Thyroid gland (tissue), 4 donors: ENCODE measurements around the gene ALDH3B2. TPM values are rescaled to one million over a fixed set of nuclear protein-coding genes. Genes with fewer than 3 reads are reported as not detected.
"Not testable (repeated sequence)": the region's sequence is repeated elsewhere in the genome, so short reads cannot be mapped to it uniquely, and the experiment has no call there.

Source experiments
- DNase-seq, 2 donors: peaks; one replicate each; pipeline ENCODE4 v3.0.0-alpha.2; 2019
- H3K27ac ChIP-seq, 3 donors: fragments of 200-600 bp; sonication (generic); 1 replicate in 2 of 3; 2 replicates in 1 of 3; pipeline ENCODE4 v1.5.1; 2016 to 2019; ENCODE audit warnings: mild to moderate bottlenecking in 1 of 3, moderate library complexity in 1 of 3
- H3K27me3 ChIP-seq: fragments of 200-600 bp; sonication (generic); one replicate; pipeline ENCODE4 v1.5.1; 2019
- H3K36me3 ChIP-seq, 2 donors: fragments of 200-600 bp; sonication (generic); one replicate each; pipeline ENCODE4 v1.5.1; 2016 to 2019
- H3K4me1 ChIP-seq, 2 donors: fragments of 200-600 bp; sonication (generic); one replicate each; pipeline ENCODE4 v1.5.1; 2017 to 2019
- H3K4me3 ChIP-seq, 3 donors: fragments of 200-600 bp; sonication (generic); replicated peaks in 1 of 3; 1 replicate in 2 of 3; 2 replicates in 1 of 3; pipeline ENCODE4 v1.5.1; 2016; ENCODE audit warnings: mild to moderate bottlenecking in 1 of 3
- H3K9me3 ChIP-seq: fragments of 200-600 bp; sonication (generic); one replicate; pipeline ENCODE4 v1.5.1; 2017
- POLR2A ChIP-seq, 2 donors: fragments of 450-650 bp; IDR thresholded peaks; one replicate each; pipeline ENCODE4 v1.6.1; 2017; ENCODE audit warnings: antibody characterized with exemption in 2 of 2, mild to moderate bottlenecking in 2 of 2, moderate library complexity in 1 of 2
- WGBS, 2 donors: methylation state at CpG; one replicate each; pipeline ENCODE4 v1.1.5; 2017; 5-methylcytosine and 5-hydroxymethylcytosine counted together
- intact Hi-C: fragments of 100-400 bp; cut with DNase I; formaldehyde crosslinking; loops from one replicate; pipeline ENCODE4 v1.15.1; 2023
- total RNA-seq, 4 donors: library from RNA; depleted of rRNA; stranded (reverse); fragments of >200 nt; gene quantifications; one replicate each; pipeline ENCODE4 v1.2.3, GENCODE V29; 2016
- TF ChIP-seq, protein P1 (sequence below), 6 experiments: fragments of 200-600 bp in 3 of 6; fragments of 450-650 bp in 3 of 6; sonication (generic) in 3 of 6; IDR thresholded peaks; one replicate each; pipeline ENCODE4 v1.5.1; 2016 to 2019; ENCODE audit warnings: antibody characterized with exemption in 6 of 6, mild to moderate bottlenecking in 2 of 6, inconsistent platforms in 1 of 6, moderate library complexity in 1 of 6

Gene ALDH3B2
- total RNA-seq, 4 donors from 2014 or later = 1.3 TPM; not detected in 3

DNA sequence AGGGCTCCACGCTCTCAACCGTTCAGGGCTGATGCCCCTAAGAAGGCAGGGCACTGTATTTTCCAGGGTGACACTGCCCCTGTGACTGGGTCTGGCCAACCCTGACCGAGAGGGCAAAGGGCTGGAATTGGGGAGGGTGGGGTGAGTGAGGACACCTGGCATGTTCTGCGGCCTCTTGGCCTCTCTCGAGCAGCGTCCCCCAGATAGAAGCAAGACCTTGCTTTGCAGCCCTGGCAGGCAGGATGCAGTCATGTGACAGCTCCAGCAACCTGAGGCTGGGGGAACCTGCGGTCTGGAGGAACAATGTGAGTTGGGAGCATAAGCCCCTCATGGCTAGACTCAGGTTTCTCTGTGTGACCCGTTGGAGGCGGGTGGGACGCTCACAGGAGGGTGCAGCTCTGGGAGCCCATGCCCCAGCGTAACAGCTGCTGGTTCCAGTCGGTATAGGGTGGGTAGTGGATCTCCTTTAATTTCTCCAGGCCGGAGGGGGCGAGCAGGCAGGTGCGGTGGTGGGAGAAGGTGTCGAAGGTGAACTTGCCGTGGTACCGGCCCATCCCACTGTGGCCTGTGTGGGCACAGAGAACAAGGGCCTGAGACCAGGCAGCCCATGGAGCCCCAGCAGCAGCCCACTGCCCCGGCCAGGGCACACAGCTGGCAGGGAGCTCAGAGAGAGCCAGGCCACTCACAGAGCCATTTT is 11.4 kb downstream of the ALDH3B2 start:
- no peak for DNase-seq

DNA sequence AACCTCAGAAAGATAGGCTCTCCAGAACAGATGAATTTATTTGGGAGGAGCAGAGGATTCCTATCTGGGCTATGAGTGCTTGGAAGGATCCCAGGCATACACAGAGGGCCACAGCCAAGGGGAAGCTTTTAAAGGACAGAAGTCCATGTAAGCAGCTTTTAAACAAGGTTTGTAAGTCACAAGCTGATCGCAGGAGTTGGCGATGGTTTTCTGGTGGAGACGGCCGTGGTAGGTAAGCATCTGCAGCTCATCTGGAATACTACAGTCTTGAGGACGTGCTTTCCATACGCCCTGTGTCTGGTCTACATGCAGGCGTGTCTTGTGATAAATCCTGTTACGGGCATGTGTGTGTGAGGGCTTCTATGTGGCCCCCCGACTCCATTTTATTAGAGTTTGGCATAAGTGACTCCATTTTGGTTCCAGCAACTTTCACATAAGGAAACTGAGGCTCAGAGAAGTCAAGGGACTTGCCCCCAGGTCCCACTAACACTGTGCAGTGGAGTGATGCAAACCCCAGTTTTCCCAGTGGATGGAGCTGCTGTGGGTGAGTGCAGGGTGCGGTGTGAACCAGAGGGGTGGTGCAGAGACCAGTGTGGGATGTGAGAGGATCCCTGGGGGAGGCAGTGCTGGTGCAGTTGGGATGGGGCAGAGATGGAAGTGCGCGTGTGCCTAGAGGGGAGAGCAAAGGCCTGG is 12.1 kb downstream of the ALDH3B2 start:
- no peaks in the 10 kb centered on the region for H3K36me3 ChIP-seq
- no peak overlapping the region for H3K27ac ChIP-seq
- TF ChIP-seq POLR2A (IDR thresholded peaks at IDR 0.05) = no peak
- TF ChIP-seq, protein P1, sequence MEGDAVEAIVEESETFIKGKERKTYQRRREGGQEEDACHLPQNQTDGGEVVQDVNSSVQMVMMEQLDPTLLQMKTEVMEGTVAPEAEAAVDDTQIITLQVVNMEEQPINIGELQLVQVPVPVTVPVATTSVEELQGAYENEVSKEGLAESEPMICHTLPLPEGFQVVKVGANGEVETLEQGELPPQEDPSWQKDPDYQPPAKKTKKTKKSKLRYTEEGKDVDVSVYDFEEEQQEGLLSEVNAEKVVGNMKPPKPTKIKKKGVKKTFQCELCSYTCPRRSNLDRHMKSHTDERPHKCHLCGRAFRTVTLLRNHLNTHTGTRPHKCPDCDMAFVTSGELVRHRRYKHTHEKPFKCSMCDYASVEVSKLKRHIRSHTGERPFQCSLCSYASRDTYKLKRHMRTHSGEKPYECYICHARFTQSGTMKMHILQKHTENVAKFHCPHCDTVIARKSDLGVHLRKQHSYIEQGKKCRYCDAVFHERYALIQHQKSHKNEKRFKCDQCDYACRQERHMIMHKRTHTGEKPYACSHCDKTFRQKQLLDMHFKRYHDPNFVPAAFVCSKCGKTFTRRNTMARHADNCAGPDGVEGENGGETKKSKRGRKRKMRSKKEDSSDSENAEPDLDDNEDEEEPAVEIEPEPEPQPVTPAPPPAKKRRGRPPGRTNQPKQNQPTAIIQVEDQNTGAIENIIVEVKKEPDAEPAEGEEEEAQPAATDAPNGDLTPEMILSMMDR (IDR thresholded peaks at IDR 0.05) = no peak
- H3K9me3 ChIP-seq = no peaks in the 10 kb centered on the region
- no peak for DNase-seq
- no peaks in the 10 kb centered on the region for H3K4me1 ChIP-seq
- H3K4me3 ChIP-seq = no peak overlapping the region
- WGBS, 2 donors = 90 to 92% methylated on average over 11 to 12 of the region's 12 CpGs
- intact Hi-C loops = no loop called here
- no peaks in the 10 kb centered on the region for H3K27me3 ChIP-seq

More for the DNA sequence above, 11.4 kb downstream of the ALDH3B2 start:
- Histone ChIP-seq H3K27me3 (no peaks in the 10 kb centered on the region), H3K4me3 (no peak overlapping the region), H3K4me1 (peaks cover 0 to 3% of the 10 kb centered on the region in 2 donors), H3K36me3 (no peaks in the 10 kb centered on the region), H3K9me3 (no peaks in the 10 kb centered on the region), H3K27ac (no peak overlapping the region)
- 78 to 86% methylated on average over 13 to 17 of the region's 19 CpGs for WGBS, 2 donors
- intact Hi-C loops = no loop called here
- no peak for TF ChIP-seq POLR2A (IDR thresholded peaks at IDR 0.05)
- TF ChIP-seq, protein P1 (IDR thresholded peaks at IDR 0.05) = no peak

DNA sequence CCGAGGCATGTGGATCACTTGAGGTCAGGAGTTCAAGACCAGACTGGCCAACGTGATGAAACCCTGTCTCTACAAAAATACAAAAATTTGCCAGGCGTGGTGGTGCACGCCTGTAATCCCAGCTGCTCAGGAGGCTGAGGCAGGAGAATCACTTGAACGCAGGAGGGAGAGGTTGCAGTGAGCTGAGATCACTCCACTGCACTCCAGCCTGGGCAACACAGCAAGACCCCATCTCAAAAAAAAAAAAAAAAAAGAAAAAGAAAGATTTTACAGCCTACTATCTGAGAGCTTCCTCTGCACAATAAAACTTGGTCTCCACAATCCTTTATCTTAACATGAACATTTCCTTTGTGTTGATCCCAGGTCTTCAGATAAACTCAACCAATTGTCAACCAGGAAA is 13.7 kb downstream of the ALDH3B2 start:
- intact Hi-C loops = not testable (repeated sequence)

DNA sequence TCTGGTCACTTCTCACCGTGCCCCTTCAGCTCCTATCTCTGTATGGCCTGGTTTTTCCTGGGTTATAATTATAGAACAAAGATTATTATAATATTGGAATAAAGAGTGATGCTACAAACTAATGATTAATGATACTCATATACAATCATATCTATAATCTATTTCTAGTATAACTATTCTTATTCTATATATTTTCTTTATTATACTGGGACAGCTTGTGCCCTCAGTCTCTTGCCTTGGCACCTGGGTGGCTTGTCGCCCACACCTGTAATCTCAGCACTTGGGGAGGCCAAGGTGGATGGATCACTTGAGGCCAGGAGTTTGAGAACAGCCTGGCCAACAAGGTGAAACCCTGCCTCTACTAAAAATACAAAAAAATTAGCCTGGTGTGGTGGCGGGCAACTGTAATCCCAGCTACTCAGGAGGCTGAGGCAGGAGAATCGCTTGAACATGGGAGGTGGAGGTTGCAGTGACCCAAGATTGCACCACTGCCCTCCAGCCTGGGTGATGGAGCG is 14.7 kb downstream of the ALDH3B2 start:
- H3K27me3 ChIP-seq, intact Hi-C loops, H3K36me3 ChIP-seq, H3K4me3 ChIP-seq, H3K27ac ChIP-seq, H3K4me1 ChIP-seq, DNase-seq, H3K9me3 ChIP-seq: not testable (repeated sequence)
- TF ChIP-seq, protein P1 (IDR thresholded peaks at IDR 0.05) = peak in 2 of 6 experiments; percentile 6 to 24
- WGBS, 2 donors = 57 to 65% methylated on average over 5 of the region's 5 CpGs

More for the DNA sequence above, 13.7 kb downstream of the ALDH3B2 start:
- H3K36me3 ChIP-seq, H3K9me3 ChIP-seq, H3K27me3 ChIP-seq, DNase-seq, H3K4me1 ChIP-seq, H3K4me3 ChIP-seq, H3K27ac ChIP-seq: not testable (repeated sequence)
- WGBS, 2 donors = 80 to 86% methylated on average over 5 of the region's 5 CpGs

DNA sequence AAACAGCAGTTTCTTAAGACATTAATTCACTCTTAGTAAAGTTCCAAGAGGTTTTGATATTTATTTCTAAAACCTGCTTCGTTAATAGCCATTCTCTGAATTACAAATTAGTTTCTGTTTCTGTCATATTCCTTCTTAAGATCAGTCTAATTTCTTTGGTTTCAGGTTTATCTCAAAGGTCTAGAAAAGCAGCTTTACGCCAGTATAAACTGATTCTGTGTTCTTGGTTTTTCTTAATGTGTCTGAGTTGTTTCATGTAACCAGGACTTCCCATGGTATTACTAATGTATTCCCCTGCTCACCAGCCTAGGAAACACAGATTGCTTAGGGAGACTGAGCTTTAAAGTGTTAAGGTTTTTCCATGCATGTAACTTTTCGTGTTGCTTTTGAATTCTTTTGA is 17.1 kb downstream of the ALDH3B2 start:
- H3K27ac ChIP-seq = no peak overlapping the region
- no peaks in the 10 kb centered on the region for H3K27me3 ChIP-seq
- H3K4me3 ChIP-seq = no peak overlapping the region
- no peaks in the 10 kb centered on the region for H3K36me3 ChIP-seq
- H3K9me3 ChIP-seq = no peaks in the 10 kb centered on the region
- H3K4me1 ChIP-seq = no peaks in the 10 kb centered on the region
- TF ChIP-seq POLR2A (IDR thresholded peaks at IDR 0.05) = no peak
- TF ChIP-seq, protein P1 (IDR thresholded peaks at IDR 0.05) = no peak
- intact Hi-C loops = no loop called here
- WGBS, 2 donors = 41 to 54% methylated on average over 3 of the region's 3 CpGs
- DNase-seq = no peak
